ENCODE data around the gene PTPRM.

The PTPRM gene

DNA sequence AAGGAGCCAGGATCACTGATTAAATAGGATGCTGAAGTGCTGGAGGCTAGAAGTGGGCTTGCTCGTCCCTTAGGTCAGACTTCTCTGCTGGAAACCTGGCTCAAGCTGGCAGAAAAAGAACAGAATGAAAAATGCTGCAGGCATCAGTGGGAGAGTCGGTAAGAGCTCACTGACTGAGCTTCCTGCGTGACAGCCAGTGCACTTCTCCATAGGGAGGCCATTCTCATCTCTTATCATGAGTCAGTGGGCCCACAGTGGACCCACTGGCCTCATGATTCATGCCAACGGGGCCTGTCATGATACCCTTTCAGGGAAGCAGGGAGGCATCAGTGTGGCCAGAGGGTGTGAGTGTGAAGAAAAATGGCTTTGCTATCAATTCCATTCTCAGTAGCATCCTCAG is 498.2 kb downstream of the PTPRM start:
- no peak for DNase-seq

DNA sequence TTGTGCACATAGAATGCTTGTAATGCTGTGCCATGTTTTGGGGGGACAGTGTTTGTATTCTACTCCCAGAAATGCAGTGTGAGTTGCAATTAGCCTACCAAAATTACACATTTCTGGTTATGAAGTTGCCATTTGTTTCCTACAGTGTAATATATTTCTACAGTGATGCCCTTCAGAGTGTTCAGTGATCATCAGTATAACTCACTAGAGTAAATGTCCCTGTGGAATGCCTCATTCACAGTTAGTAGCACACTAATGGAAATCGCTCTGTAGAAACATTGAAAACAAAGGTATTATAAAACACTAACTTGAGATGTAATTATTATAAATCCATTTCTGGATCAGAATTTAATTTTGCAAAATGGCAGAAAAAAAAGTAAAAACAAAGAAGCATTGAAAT is 498.7 kb downstream of the PTPRM start:
- DNase-seq: no peak

DNA sequence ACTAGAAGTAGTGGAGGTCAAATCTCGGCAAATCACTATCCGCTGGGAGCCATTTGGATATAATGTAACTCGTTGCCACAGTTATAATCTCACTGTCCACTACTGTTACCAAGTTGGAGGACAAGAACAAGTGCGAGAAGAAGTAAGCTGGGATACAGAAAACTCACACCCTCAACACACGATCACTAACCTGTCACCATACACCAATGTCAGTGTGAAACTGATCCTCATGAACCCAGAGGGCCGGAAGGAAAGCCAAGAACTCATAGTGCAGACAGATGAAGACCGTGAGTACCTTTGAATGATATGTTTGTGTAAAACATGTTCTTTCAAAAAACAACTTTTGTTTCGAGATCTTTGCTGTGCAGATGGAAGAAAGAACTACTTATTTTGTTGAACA is 502.6 kb downstream of the PTPRM start:
- no peak for DNase-seq

DNA sequence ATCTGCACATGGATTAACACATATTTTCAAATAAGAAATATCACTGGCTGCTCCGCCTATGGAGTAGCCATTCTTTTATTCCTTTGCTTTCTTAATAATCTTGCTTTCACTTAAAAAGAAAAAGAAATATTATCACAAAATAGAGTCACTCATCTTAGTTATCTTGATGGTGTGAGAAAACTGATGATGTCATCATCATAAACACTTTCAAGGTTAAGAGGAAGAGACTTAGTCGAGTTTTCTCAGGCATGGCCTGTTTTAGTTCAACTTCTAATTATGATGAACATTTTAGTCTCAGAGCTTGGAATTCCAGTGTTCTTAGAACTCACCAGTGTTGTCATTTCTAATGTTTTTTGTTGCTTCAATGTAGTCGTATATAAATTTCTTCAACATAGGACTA is 506.1 kb downstream of the PTPRM start:
- DNase-seq: no peak

DNA sequence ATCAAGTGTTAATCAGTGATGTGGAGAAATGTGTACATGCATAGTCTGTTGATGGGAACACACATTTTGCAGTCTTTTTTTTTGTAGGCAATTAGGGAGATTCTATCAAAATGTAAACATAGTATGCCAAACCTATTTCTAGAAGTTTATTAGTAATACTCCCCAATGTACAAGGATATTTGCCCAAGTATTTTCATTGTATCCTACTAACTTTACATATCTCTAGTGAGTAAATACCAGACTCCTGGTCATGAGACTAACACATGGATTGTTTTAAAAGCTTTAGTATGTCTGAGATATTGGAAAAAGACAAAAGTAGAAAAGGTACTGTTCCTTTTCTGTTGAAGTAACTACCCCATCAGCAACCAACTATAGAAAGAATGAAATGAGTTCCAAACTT is 513.0 kb downstream of the PTPRM start:
- no peak for DNase-seq

DNA sequence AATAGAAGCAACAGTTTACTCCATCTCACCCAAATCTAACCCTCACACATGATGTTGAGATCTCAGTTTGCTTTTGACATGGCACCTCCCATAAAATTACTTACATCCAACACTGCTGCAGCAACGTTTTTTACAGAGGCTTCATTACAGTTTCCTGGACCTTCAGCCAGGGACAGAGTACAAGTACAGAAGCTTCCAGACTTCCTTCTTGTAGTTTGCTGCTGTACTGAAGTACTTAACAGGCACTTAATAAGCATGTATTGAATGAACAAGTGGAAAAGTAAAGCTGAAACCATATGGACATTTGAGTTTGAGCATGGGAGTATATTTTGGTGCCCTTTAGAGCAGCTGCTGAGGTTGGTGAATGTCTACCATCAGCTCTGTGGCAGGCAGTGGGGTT is 514.2 kb downstream of the PTPRM start:
- DNase-seq: no peak

DNA sequence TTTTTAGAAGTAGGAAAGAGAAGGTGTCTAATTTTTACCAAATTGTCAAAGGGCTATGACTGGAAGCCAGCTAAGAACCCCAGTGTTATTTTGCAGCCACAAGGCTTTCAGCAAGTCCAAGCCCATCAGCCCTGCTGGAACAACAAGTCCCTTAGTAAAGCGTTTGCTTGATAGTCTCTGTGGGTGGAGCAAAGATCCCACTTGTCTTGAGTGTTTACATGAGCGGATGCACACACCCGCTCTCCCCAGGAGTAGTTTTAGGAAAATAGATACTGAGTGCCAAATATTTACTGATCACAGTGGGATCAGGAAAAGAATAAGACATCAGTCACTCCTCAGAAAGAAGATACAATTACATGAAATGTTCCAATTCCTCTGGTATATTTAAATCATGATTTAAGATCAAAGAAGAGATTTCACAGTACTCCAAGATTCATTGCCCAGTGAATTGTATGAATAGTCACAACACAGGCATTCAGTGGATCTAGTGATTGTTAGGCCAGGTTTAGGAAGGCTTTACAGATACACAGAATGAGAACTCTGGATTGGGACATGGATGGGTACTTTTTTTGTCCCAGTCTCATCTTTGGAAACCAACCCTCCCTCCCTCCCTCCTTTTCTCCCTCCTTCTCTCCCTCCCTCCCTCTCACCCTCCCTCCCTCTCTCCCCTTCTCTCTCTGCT is 514.9 kb downstream of the PTPRM start:
- DNase-seq: peak; percentile 84

DNA sequence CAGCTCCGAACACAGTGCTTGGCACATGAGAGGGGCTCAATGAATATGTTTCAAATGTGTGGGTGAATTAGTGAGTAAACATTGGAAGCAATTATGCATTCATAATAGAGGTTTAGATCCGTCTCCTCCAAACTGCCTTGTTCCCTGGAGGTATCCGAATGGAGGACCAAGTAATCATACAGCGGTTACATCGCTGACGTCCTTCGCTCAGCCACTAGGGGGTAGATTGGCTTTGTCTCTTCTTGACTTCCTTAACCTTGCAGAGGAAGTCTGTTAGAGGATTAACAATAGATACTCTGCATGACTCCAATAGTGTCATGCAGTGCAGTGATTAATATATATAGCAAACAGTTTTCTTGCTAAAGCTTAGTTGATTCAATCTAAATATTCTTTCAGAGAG is 517.0 kb downstream of the PTPRM start:
- peak; percentile 88 for DNase-seq

DNA sequence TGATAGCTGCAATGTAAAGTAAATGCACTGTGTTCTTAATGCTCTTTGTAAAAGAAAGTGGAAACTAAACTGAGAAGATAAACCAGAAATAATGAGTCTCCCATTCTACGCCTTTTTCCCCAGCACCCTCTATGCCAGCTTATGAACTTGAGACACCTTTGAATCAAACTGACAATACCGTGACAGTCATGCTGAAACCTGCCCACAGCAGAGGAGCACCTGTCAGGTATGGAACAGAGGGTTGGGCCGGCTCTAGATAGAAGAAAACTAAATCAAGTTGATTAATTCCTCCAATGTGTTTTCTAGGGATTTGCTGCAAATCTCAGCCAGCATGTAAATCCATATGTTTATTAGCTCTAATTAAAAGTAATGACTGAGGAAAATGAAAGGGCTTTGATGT is 521.5 kb downstream of the PTPRM start:
- DNase-seq: no peak

DNA sequence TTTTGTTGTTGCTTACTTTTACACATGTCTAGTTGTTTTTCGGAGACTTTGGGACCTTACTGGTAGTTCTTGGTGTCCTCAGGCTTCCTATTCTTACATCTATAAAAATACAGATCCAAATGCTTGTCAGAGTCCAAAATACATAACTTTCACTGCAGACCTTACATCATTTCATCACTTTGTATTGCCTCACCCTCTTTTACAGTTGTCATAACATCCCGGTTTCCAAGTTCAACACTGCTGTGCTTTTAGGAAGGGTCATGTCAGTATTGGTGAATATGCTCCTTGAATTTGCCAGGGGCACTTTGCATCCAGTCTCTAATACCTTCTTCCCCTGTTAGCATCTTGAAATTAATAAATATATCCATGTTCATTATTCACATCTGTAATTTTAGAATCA is 523.9 kb downstream of the PTPRM start:
- DNase-seq: no peak

DNA sequence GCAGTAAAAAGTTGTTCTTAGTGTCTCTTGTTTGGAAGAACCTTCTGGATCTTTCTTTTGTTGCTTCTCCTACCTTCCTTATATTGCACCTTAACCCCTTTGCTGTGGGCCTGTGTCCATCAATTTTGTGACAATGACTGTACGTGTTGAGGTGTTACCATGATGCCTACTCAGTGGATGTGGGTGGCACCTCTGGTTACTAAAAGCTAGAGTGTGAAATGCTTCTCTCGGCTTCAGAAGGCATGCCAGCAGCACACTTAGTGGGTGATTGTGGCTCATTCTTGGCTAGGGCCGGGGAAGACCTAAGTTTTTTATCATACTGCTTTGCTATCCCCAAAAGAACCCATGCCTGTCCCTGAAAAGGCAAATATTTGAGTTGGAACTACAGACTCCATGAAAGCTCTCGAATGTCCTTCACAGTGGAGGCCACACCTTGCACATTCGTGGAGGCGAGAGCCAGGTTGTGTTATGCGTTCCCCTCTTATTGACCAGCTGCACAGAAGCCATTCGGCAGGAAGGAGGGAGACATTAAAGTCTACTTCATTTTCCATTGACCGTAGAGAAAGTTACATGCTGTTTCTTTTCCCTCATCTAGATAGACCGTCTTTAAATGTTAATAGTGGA is 528.9 kb downstream of the PTPRM start:
- DNase-seq: no peak

DNA sequence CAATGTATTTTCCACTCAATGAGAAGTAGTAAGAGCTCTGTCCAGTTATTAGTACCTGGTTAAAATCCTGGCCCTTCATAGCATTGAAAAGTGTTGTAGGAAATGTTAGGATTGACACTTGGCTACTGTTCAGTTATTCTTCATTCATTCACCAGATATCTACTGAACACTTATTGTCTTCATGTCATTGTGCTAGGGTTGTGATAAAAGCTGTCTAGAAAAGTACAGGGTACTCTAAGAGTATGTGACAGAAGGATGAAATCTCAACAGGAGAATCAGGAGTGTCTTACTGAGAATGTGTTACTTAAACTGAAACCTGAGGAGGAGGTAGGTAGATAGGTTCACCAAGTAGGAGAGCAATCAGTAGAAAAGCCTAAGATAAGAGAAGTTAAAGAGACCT is 530.3 kb downstream of the PTPRM start:
- no peak for DNase-seq

DNA sequence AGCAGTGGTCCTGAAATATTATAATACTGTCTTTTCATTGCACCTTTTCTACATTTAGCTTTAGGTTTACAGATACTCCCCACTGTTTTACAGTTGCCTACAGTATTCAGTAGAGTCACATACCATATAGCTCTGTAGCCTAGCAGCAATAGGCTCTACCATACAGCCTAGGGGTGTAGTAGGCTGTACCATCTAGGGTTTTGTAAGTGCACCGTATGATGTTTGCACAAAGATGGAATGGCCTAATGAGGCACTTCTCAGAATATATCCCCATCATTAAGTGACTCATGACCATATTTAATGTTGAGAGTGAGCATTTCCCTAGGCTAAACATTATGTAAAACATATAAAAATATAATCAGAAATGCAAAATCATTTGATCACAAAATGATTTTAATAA is 530.8 kb downstream of the PTPRM start:
- DNase-seq: peak; percentile 63

DNA sequence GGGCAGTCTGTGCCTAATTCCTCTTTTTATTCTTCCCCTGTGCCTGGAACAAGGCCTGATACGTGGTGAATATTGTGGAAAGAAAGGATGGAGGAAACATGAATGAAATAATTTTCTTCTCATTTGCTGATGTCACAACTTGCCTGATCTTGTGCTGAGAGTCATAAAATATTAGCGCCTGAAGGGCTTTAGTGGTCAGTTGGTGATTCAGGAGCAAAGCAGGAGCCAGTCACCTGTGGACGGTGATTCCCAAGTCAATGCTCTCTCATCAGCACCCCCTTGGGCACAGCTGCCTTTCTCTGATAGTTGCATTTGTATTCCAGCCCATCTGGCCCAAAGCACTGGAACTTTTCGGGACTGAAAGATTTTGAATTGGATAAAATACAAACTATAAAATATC is 539.5 kb downstream of the PTPRM start:
- no peak for DNase-seq

DNA sequence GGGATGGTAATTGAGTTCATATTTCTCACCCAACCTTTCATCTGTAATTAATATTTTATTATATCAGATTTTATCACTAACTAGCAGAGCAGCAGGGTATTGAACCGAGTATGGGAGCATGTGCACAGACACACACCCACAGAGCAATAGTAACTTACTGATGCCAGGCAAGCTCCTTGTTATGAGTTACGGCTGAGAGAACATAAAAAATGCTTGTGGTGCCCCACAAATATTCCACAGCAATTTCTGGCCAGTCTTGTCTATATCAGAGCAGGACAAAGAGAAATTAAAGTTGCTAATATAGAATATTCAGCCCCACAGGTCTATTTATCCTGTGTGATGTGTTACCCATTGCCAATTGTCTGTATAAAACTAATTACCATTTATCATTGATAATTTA is 540.3 kb downstream of the PTPRM start:
- no peak for DNase-seq

DNA sequence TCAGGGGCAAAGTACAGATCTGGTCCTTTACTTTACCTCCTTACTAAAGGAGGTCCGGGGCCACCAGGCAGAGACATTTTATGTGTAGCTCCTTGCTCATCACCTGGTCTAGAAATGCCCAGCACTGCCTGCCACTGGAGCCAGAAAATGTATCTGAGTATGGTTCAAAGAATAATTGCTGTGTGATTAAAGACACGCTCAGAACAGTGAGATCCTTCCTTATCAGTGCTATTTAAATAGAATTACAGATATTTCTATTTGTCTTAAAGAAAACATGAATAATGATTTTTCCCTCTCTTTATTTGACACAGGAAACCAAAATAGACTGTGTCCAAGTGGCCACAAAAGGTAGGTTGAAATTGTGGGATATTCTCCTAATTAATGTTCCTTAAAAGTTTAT is 547.4 kb downstream of the PTPRM start:
- DNase-seq: no peak

DNA sequence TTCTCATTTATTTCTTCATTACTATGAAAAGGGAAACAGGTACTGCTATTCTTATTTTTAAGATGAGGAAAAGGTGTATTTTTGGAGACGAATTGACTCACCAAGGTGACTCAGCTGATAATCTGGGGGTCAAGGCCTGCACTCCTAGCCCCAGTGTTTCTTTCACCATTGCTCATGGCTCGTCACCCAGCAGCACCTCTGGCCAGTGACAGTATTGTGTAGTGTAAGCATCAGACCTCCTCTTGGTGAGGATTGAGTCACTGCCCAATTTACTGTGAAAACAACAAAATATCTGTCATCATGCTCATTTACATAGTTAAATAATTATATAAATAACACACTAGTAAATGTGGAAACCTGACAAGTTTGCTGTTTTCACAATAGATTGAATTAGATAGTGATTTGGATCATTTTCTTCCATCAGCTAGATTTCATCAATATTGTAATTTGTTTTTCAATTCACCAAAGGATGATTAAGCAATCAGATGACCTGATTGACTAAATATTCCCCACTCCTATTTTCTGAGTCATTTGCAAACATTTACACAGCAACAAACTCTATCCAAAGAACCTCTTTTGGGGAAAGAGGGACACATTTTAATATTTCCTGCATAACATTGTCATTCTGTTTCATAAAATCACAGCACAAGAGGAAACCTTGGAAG is 549.4 kb downstream of the PTPRM start:
- DNase-seq: no peak

DNA sequence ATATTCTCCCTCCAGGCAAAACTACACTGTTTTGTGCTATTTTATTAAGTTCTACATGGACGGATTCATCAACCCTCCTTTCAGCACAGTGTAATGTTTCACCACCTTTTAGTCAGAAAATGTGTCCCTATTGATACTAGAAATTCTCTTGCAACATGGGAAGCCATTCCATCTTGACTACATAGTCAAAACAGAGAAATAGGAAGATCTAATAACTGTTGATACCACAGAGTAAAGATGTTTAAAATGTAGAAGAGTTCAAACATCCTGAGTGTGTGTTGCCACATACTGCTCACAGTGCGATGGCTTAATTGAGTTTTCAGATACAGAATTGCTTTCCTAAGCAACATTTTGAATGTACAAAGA is 549.9 kb downstream of the PTPRM start:
- DNase-seq: no peak

DNA sequence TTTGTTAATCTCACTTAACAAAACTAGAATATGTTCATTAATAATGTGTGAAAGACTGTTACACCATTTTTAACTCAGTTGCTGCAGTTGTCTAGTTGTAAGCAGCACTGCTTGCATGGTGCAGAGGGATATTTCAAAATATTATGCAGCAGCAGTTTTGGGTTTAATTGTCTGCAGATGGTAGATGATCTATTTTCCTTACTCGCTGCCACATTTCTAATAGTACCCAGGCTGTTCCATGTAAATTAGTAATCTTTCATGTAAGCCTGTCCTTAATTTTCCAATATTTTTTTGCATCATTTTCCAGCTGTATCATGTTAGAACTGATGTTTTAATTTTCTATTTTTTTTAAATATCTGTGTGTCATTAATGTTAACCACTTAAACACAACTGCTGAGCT is 554.0 kb downstream of the PTPRM start:
- DNase-seq: no peak

DNA sequence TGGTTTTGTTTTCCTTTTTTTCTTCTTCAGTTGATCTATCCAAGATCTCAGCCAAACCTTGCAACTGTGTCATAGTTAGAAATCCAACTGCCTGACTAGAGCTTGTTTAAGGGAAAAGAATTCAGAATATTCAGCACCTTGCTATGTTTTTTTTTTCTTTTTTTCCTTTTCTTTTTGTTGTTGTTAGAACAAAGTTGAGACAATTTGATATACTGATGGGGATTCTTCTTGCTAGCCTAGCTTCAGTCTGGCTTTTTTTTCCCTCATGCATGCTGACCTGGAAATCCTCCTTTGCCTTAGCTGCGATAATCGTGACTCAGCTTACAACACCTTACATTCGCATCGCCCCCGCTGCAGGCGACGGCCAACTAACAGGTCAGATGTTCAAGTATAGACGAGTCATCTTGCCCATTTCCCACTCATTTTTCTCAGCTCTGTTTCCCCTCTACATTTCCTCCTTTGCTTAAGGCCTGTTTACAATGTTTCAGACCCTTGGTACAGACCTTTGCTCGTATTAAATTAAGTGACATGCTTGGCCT is 554.9 kb downstream of the PTPRM start:
- DNase-seq: no peak

DNA sequence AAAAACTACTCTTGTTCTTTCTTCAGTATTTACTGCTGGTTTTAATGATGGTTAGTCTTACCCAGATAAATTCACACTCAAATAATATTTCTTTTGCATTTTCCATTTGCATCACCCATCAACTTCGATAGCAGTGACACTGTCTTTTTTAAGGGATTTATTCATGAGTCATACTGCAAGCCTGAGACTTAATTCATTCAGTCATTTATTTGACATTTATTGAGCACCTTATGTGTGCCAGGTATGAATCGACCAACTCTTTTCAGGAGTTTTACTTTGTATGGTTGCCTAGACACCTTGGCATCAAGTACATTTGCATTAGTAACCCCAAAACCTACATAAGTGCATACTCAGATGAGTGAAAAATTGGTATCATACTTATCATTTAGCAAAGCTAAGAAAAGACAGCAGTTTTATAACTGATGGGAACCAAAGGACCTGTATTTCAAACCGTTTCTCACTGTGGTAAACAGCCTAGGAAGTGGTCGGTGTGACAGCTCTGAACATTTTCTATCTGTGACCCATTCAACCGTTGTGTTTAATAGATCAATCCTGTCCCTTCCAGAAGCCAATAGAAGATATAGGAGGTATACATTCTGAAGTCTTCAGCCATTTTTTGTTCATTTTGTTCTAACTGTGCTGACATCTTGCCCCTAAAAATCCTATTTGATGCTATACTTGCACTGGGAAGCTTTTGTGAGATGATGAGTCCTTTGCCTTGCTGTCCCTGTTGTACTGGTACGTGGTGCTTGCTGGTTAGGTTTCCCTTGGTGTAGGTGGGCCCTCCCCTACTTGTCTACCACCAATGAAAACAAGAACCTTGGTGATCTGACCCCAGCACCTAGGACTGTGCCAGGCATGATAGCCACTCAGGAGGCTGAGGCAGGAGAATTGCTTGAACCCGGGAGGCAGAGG is 557.4 kb downstream of the PTPRM start:
- DNase-seq: no peak

DNA sequence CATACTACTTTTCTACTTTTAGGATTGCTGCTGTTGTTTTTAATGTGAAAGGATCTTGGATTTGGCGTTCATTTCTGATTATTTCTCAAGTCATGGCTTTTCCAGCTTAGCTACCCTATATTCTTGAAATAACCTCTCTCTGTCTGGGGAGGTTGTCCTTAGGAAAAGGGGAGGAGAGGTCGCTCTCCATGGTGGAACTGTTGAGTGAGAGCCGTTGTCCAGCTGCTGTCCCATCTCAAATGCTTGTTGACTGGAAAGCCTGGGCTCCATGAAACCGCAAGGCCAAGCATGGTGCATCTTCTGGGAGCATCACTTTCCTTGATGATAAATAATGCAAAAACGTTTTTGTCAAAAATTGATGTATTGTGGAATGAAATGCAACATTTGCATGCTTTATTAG is 563.0 kb downstream of the PTPRM start:
- DNase-seq: no peak

DNA sequence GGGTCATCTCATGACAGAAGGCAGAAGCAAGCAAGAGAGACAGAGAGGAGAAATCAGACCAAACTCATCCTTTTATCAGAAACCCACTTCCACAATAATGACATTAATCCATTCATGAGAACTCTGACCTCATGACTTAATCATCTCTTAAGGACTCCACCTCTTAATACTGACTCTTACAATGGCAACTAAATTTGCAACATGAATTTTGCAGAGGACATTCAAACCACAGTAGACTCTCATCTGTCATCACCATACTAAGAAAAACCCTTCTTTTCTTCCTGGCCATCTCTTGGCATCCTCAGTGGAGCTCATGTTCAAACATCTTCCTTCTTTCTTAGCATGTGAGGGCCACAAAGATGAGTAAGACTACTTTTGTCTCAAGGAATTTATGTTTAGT is 565.9 kb downstream of the PTPRM start:
- no peak for DNase-seq
